Vagina (tissue), 2 donors: Measurements from ENCODE around the gene KLHL5.

Source experiments
- POLR2AphosphoS5 ChIP-seq, 2 donors: sonication (generic); formaldehyde crosslinking; IDR thresholded peaks; one replicate each; pipeline ENCODE4 v1.9.0; 2017; ENCODE audit warnings: antibody characterized with exemption in 2 of 2, mild to moderate bottlenecking in 2 of 2, low read depth in 1 of 2; ENCODE audit not compliant: insufficient read depth in 1 of 2
- TF ChIP-seq, protein P1 (sequence below), 3 experiments: fragments of 450-650 bp in 2 of 3; fragments of 200-600 bp in 1 of 3; sonication (generic) in 1 of 3; IDR thresholded peaks; one replicate each; pipeline ENCODE4 v1.5.1; 2017 to 2019; ENCODE audit warnings: antibody characterized with exemption in 3 of 3, mild to moderate bottlenecking in 2 of 3, moderate library complexity in 2 of 3

DNA sequence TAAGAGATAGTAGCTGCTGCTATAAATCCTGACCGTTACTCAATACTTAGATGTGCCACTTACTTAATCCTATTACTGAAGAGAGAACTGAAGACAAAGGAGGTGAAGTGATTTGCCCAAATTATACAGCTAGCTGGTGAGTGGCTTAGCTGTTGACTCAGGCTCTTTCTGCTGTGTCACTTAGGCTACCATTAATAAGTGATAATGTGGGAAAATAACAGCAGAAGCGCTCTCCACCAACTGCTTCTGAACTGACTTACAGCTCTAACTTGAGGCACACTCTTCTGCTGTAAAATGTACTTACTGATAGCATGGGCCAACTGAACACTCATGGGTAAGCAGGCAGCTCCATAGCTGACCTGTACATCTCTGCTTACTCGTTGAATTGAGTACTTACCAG lies 7.5 kb upstream of the KLHL5 start:
- TF ChIP-seq, protein P1, sequence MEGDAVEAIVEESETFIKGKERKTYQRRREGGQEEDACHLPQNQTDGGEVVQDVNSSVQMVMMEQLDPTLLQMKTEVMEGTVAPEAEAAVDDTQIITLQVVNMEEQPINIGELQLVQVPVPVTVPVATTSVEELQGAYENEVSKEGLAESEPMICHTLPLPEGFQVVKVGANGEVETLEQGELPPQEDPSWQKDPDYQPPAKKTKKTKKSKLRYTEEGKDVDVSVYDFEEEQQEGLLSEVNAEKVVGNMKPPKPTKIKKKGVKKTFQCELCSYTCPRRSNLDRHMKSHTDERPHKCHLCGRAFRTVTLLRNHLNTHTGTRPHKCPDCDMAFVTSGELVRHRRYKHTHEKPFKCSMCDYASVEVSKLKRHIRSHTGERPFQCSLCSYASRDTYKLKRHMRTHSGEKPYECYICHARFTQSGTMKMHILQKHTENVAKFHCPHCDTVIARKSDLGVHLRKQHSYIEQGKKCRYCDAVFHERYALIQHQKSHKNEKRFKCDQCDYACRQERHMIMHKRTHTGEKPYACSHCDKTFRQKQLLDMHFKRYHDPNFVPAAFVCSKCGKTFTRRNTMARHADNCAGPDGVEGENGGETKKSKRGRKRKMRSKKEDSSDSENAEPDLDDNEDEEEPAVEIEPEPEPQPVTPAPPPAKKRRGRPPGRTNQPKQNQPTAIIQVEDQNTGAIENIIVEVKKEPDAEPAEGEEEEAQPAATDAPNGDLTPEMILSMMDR (IDR thresholded peaks at IDR 0.05), result no peak
- no peak for TF ChIP-seq POLR2AphosphoS5 (IDR thresholded peaks at IDR 0.05; ENCODE audit: insufficient read depth in 1 of 2, low read depth in 1 of 2)
